HG02852 (cell line): ENCODE measurements around the gene MRPL2.
A peak's percentile ranks its signal among the peaks of the same experiment; 100 is the strongest.

Source experiments
- ATAC-seq: cut with Tn5 transposase; IDR thresholded peaks from one replicate; pipeline ENCODE4 v1.9.1; 2021; ENCODE audit warnings: mild to moderate bottlenecking, moderate library complexity; ENCODE audit not compliant: unreplicated experiment

MRPL2 gene

DNA sequence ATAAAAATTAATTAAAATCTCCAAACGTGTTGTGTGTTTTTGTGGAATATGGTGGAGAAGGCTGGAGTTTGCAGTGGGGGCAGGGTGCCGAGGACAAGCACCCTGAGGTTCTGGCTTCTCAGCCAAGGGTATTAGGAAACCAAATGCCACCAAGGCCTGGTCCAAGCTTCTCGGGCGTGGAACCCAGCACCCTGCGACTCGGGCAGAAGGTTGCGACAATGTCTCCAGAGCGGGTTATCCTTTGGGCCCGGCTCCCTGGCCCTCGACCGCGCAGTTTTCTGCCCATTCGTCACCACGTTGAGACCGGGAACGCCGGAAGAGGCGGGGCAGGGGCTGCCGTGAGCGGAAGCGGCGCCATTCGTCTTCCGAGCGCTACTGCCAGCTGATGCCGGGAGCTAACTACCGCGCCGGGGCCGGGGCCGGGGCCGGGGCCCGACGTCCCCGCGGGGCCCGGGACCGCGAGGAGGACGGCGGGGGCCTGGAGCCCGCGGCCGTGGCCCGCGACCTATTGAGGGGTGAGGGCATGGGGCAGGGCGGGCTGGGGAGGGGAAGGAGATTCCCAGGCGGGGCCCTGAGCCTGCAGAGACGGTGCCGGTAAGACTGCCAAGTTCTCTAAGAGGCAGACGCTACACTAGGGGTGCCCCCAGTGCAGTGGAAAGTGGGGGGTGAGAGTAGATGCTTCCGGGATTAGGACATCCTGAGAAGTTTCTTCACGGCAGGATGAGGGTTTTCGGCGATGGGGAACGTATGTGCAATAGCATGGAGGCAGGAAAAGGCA is 37.8 kb downstream of the MRPL2 start, which contains the start of gene RRP36:
TSS of gene RRP36 (plus strand) at position 354 of the 778 bp plus-strand sequence. CDS start at position 386, 32 bp downstream.
- ATAC-seq = peak; percentile 87

DNA sequence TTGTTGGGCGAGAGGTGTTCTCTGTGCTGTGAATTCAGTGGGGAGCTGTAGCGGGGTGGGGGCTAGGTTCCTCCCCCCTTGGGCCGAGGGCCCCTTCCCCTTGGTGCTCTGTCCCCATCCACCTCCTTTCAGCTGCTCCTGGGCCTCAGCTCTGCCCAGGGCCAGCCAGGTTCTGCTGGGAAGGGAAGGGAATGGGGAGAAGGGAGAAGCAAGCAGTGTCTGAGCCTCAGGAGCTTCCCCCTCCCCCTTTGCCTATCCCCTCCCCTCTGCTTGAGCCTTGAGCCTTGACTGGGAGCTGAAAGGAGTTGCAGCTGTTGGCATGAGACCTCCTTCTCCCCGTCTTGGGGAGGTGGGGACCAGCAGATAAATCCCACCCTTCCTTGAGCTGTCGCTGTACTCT is 38.4 kb downstream of the MRPL2 start:
- no peak for ATAC-seq

DNA sequence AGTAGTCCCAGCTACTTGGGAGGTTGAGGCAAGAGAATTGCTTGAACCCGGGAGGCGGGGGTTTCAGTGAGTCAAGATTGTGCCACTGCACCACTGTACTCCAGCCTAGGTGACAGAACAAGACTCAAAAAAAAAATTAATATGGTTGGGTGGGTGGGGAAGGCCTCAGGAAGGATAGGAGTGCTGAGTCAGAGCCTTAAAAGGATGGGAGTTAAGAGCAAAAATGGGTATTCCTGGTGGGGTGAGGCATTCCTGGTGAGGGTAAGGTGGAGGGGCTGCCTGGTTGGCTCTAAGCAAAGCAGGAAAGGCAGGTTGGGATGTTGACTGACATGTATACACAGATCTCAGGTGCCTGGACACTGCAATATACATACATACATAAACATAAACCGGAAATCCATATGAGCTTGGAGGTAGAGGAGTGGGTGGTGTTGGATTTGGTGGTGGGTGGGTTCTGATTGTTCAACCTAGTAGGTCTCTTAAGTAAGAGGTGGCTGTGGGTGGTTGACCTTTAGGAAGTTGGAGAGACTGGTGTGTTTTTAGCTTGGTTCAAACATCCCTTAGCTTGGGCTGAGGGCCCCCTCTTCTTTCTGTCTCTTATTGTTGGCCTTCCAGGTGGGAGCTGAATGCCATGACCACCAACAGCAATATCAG is 39.1 kb downstream of the MRPL2 start:
- ATAC-seq = no peak

DNA sequence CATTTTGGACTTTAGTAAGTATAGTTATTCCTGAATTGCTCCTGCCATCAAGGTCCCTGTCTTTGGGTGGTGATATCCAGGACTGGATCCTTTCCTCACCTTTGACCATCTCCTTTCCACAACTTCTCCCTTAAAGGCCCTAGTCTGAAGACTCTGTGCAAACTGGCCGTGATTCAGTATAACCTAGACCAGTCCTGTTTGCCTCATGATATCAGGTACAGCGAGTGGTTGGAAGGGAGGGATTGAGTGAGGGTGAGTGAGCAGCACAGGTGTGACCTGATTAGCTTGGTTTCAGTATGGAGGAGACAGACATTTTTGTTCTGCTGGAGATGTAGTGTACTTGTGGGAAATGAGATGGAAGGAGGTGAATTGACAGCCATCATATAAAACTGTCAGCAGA is 40.1 kb downstream of the MRPL2 start:
- ATAC-seq = no peak

DNA sequence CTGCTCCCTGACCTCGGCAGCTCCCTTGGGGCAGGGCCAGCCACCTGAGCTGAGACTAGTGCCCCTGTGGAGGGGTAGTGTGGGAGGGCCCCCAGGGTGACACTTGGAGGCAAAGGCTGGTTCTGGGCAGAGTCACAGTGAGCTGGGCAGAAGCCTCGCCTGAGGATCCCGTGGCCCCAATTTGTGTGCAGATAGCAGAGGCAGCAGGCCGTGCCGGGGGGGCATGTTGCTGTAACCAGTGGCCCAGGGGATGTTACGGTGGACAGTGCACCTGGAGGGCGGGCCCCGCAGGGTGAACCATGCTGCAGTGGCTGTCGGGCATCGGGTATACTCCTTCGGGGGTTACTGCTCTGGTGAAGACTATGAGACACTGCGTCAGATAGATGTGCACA is 42.3 kb downstream of the MRPL2 start:
- no peak for ATAC-seq

DNA sequence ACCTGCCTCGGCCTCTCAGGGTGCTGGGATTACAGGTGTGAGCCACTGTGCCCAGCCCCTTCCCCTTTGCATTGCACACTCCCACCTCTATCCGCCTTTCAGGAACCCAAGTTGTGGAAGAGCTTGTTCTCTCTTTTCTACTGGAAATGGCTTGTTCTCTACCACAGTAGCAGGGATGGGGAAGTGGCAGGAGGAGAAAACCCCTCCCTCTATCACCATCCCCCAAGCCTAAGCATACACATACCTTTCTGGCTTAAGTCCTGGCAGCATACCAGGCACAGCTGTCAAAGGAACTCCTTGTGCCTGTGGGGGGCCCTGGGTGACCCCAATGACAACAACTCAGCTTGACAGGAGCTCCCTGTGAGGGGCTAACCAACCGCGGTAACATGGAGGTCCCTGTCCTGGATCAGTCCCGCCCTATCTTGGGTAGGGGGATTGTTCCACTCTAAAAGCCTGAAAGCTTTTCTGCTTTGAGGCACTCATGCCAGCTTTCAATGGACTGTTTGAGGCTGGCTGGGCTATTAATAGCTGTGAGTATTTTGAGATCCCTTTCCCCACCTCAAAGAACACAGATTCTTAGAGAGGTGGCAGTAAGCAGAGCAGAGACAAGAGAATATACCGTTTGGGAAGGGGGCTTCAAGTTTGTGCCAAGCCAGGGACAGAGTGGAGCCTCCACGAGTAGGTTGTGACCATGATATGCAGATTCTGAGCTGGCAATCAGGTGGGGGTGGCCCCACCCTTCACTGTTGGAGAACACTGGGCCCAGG is 42.9 kb downstream of the MRPL2 start:
- no peak for ATAC-seq

DNA sequence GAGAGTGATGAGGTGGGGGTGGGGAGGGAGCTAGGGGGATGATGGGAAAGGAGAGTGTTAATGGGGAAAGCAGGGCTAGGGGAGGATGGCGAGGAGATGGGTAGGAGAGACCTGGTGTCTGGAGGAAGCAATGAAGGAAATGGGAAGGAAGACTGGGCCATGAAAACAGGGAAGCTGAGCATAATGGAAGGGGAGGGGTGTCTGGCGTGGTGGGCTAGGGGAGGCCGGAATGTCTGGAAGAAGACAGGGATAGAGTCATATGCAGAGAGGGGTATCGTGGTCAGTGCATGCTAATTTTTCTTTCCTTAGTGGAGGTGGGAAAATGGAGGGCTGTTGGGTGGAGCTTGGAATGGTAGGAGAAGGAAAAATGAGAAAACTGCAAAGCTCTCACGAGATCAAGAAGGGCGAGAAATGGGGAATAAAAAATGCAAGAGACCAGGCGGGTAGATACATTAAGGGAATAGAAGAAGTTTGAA is 44.8 kb downstream of the MRPL2 start:
- ATAC-seq = no peak

DNA sequence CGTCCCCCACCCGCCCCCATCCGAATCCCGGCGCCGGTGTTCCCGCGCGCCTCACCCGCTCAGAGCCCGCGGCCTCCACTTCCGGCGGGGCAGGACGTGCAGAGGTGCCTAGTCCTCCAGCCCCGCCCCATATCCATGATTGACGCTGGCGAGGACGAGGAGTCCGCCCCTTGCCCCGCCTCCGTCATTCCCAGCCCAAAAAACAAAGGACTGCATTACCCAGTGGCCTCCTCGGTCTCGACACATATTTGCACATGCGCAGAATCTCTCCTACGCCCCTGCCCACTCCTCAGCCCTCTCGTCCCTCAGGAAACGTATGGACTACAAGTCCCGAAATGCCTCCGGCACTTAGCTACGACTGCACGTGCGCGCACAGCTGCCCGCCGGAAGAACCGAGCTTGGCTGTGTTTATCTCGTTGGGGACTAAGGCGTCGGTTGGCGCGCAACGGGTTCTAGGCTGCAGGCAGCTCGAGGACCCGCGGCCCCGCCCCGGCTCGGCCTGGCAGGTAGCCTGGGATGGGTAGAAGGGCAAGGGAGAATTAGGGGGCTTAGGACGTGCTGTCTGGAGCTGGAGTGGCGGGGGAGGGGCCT is 45.3 kb downstream of the MRPL2 start, which contains the start of the genes KLHDC3 and MEA1:
TSS of gene KLHDC3 (plus strand) at position 407 of the 591 bp plus-strand sequence. CDS start 2,944 bp downstream, outside the sequence.
TSS of gene MEA1 (minus strand) at position 104 of the 591 bp plus-strand sequence. CDS start 133 bp downstream, outside the sequence.
- peak; percentile 94 for ATAC-seq

DNA sequence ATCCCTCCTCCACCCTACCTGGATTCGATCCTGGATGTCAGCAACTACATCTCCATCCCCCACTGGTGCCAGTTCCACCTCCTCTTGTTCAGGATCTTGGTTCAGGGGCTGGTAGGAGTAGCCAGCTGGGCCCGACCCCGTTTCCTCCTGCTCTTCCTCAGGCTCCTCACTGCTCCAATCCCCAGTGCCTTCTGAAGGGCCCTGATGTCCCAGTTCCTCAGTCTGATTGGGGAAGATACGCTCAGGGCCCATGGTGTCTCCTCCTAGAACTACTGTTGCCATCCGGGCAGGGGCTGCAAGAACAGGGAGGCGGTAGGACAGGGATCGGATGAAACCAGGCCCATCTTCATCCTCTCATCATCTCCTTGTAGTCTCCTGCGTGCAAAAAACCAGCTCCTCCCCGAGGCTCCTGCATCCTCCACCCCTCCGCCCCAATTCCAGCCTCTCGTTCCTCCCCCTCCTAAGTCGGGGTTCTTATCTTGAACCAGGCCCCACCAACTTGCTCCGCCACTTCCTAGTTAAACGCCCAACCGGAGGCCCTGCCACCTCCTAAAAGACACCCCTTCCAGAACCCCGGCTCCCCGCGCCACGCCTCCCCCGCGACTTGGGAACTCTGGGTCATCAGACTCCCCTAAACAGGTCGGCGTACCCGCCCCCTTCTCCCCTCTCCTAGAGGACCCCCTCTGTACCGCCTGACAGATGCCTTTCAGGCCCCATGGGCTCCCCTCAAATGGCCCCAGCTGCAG is 46.0 kb downstream of the MRPL2 start:
- peak; percentile 18 for ATAC-seq

DNA sequence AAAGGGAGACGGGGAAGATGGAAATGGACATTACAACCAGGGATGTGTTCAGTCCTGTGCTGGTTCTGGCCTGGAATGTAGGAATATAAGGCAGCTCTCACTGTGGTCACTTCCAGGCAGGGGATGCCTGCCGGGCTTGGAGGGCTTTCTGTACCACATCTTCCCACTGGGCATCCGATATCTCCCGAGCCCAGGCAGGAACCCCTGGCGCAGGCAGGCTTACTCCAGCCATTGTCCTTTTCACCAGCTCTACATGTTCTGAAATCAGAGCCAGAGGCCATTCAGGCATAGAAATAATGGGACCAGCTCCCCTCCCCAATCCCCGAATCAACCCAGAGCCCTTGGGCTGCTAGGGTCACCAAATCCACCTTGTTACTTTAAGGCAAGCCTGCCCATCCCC is 46.9 kb downstream of the MRPL2 start:
- ATAC-seq = no peak

DNA sequence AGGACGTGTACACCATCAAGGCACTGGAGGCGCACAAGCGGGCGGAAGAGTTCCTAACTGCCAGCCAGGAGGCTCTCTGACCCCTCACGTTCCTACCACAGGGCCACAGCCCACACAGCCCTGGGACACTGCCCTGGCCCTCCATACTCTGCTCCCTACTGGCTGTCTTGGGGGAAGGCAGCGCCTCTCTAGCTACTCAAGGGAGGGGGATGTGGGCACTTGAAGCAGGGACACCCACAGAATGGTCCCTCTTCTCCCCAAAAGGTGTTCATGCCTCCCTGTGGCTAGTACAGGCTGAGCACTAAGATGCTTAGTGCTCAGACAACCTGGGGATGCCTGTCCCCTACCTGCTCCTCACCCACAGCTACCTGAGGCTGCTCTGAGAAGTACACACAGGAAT is 48.0 kb downstream of the MRPL2 start:
- ATAC-seq = no peak

DNA sequence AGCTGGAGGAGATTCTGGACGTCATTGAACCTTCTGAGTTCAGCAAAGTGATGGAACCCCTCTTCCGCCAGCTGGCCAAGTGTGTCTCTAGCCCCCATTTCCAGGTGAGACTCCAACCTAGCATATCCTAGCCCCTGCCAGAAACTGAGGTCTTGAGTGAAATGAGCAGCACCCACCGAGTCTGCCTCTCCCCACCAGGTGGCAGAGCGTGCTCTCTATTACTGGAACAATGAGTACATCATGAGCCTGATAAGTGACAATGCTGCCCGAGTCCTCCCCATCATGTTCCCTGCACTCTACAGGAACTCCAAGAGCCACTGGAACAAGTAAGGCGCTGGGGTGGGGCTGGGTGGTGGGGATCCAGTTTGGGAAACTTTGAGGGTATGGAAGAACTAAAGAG is 50.1 kb downstream of the MRPL2 start:
- no peak for ATAC-seq

DNA sequence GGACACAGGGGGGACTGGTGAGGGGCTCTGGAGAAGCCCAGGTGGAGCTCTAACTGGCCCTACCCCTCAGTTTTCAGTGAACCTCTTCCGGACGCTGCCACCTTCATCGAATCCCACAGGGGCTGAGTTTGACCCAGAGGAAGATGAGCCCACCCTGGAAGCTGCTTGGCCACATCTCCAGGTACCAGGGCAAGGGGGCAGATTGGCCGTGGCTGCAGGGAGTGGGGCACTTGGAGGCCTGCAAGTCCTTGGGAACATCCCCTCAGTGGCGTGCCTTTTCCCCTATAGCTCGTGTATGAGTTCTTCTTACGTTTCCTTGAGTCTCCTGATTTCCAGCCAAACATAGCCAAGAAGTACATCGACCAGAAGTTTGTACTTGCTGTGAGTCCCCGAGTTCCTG is 52.1 kb downstream of the MRPL2 start:
- no peak for ATAC-seq

DNA sequence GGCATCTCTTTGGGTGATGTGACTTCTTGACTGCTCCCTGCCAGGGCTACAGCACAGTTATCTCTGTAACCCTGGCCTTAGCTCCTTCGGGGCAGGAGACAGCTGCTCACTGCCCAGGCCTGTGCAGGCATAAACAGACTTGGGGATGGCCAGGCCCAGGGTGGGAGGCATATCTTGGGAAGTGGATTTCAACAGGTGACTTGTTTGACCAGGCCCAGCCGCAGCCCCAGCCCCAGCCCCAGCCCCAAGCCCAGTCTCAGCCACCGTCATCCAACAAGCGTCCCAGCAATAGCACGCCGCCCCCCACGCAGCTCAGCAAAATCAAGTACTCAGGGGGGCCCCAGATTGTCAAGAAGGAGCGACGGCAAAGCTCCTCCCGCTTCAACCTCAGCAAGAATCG is 53.0 kb downstream of the MRPL2 start:
- ATAC-seq = no peak

DNA sequence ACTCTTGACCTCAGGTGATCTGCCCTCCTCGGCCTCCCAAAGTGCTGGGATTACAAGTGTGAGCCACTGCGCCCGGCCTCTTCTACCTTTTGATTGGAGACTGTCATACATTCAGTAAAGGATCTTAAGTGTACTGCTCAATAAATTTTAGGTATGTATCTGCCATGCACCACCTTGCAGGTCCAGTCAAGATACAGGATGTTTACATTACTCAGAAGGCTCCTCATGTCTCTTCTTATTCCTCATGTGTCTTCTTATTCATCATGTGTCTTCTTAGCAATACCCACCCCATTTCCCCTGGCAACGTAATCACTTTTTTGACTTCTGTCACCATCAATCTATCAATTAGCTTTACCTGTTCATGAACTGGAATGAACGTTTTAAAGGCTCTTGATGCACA is 53.4 kb downstream of the MRPL2 start:
- ATAC-seq = no peak
